Nephron (organoid): ENCODE data around the gene UQCR10.

ENCODE experiments used
- H3K27ac Mint-ChIP-seq, 3 experiments: 2 replicates each; pipeline ENCODE4 v1.8.0; 2020; ENCODE audit warnings: mixed read lengths in 3 of 3, mild to moderate bottlenecking in 2 of 3, moderate library complexity in 1 of 3
- H3K27me3 Mint-ChIP-seq: 2 replicates; pipeline ENCODE4 v1.8.0; 2021; ENCODE audit warnings: low read depth, mild to moderate bottlenecking, moderate library complexity, mixed read lengths
- H3K36me3 Mint-ChIP-seq: 2 replicates; pipeline ENCODE4 v1.8.0; 2020; ENCODE audit warnings: low read depth, mixed read lengths
- H3K4me1 Mint-ChIP-seq: 2 replicates; pipeline ENCODE4 v1.8.0; 2020; ENCODE audit warnings: mixed read lengths
- H3K4me3 Mint-ChIP-seq, 3 experiments: 2 replicates each; pipeline ENCODE4 v1.8.0; 2020; ENCODE audit warnings: mild to moderate bottlenecking in 3 of 3, mixed read lengths in 3 of 3, moderate library complexity in 2 of 3
- H3K9me3 Mint-ChIP-seq: 2 replicates; pipeline ENCODE4 v1.8.0; 2020; ENCODE audit warnings: mixed read lengths
- CTCF ChIP-seq, 3 experiments: fragments of 200-600 bp; sonication (generic); IDR thresholded peaks; one replicate each; pipeline ENCODE4 v1.5.0; 2021; ENCODE audit warnings: antibody characterized with exemption in 3 of 3; ENCODE audit not compliant: unreplicated experiment in 3 of 3

The UQCR10 gene

GRCh38 chr22:29813126-29813525 lies 46.0 kb downstream of the UQCR10 start:
- Mint-ChIP-seq H3K4me1 (no peaks in the 10 kb centered on the region), H3K9me3 (no peaks in the 10 kb centered on the region), H3K36me3 (peaks cover 69% of the 10 kb centered on the region), H3K27me3 (no peaks in the 10 kb centered on the region), H3K4me3 (no peak overlapping the region), H3K27ac (no peak overlapping the region)
- TF ChIP-seq CTCF (IDR thresholded peaks at IDR 0.05; ENCODE audit: unreplicated experiment in 3 of 3) = no peak

GRCh38 chr22:29813563-29813962 lies 46.4 kb downstream of the UQCR10 start:
- H3K9me3 Mint-ChIP-seq = no peaks in the 10 kb centered on the region
- peaks cover 70% of the 10 kb centered on the region for H3K36me3 Mint-ChIP-seq
- no peaks in the 10 kb centered on the region for H3K4me1 Mint-ChIP-seq
- TF ChIP-seq CTCF (IDR thresholded peaks at IDR 0.05; ENCODE audit: unreplicated experiment in 3 of 3) = no peak
- H3K27ac Mint-ChIP-seq = no peak overlapping the region
- no peak overlapping the region for H3K4me3 Mint-ChIP-seq
- H3K27me3 Mint-ChIP-seq = no peaks in the 10 kb centered on the region

GRCh38 chr22:29814003-29814402 lies 46.8 kb downstream of the UQCR10 start:
- peaks cover 74% of the 10 kb centered on the region for H3K36me3 Mint-ChIP-seq
- H3K27me3 Mint-ChIP-seq = no peaks in the 10 kb centered on the region
- no peak overlapping the region for H3K27ac Mint-ChIP-seq
- H3K4me1 Mint-ChIP-seq = no peaks in the 10 kb centered on the region
- H3K4me3 Mint-ChIP-seq = no peak overlapping the region
- H3K9me3 Mint-ChIP-seq = no peaks in the 10 kb centered on the region
- no peak for TF ChIP-seq CTCF (IDR thresholded peaks at IDR 0.05; ENCODE audit: unreplicated experiment in 3 of 3)

- Mint-ChIP-seq H3K27me3 (no peaks in the 10 kb centered on the region), H3K4me3 (no peak overlapping the region), H3K4me1 (no peaks in the 10 kb centered on the region), H3K36me3 (peaks cover 75% of the 10 kb centered on the region), H3K9me3 (no peaks in the 10 kb centered on the region), H3K27ac (no peak overlapping the region)
- no peak for TF ChIP-seq CTCF (IDR thresholded peaks at IDR 0.05; ENCODE audit: unreplicated experiment in 3 of 3)
Measured at GRCh38 chr22:29815580-29815979, 48.4 kb downstream of the UQCR10 start.

- Mint-ChIP-seq H3K4me3 (no peak overlapping the region), H3K27ac (no peak overlapping the region), H3K36me3 (peaks cover 78% of the 10 kb centered on the region), H3K27me3 (no peaks in the 10 kb centered on the region), H3K4me1 (no peaks in the 10 kb centered on the region), H3K9me3 (no peaks in the 10 kb centered on the region)
- TF ChIP-seq CTCF (IDR thresholded peaks at IDR 0.05; ENCODE audit: unreplicated experiment in 3 of 3) = no peak
Measured at GRCh38 chr22:29816128-29816527, 49.0 kb downstream of the UQCR10 start.

GRCh38 chr22:29816539-29816938 lies 49.4 kb downstream of the UQCR10 start:
- Mint-ChIP-seq H3K4me3 (no peak overlapping the region), H3K27ac (no peak overlapping the region), H3K36me3 (peaks cover 78% of the 10 kb centered on the region), H3K4me1 (no peaks in the 10 kb centered on the region), H3K27me3 (no peaks in the 10 kb centered on the region), H3K9me3 (no peaks in the 10 kb centered on the region)
- no peak for TF ChIP-seq CTCF (IDR thresholded peaks at IDR 0.05; ENCODE audit: unreplicated experiment in 3 of 3)
